Hematopoietic multipotent progenitor cell (in vitro differentiated cells): Measurements from ENCODE around the gene MSX1. TPM values are rescaled to one million over a fixed set of nuclear protein-coding genes. Genes with fewer than 3 reads are reported as not detected.
A peak's percentile ranks its signal among the peaks of the same experiment; 100 is the strongest.
"Not testable (repeated sequence)": the region's sequence is repeated elsewhere in the genome, so short reads cannot be mapped to it uniquely, and the experiment has no call there.

ENCODE experiments used
- DNase-seq, 3 donors: peaks; one replicate each; pipeline ENCODE4 v3.0.0-alpha.2; 2011 to 2015; ENCODE audit warnings: low read depth in 2 of 3, low spot score in 2 of 3
- total RNA-seq: library from RNA; depleted of rRNA; stranded (reverse); fragments of >200 nt; gene quantifications from one replicate; pipeline ENCODE4 v1.2.3, GENCODE V29; 2012

MSX1 gene
- under 0.01 TPM for total RNA-seq

GRCh38 chr4:4859325-4859798 is at the start of gene MSX1:
TSS of gene MSX1 (plus strand) at chr4:4859665. CDS start at chr4:4859900, 235 bp downstream.
- DNase-seq, result peak in 2 of 3 donors; percentile 66 to 73

GRCh38 chr4:4810092-4810774 is 49.2 kb upstream of the MSX1 start:
- DNase-seq, result no peak

GRCh38 chr4:4810778-4811177 is 48.7 kb upstream of the MSX1 start:
- no peak for DNase-seq

GRCh38 chr4:4812145-4812794 is 47.2 kb upstream of the MSX1 start:
- DNase-seq, result no peak

GRCh38 chr4:4818415-4819212 is 40.9 kb upstream of the MSX1 start:
- DNase-seq, result no peak

- no peak for DNase-seq
These were observed 40.3 kb upstream of the MSX1 start for GRCh38 chr4:4819213-4819606.

GRCh38 chr4:4820261-4820660 is 39.2 kb upstream of the MSX1 start:
- no peak for DNase-seq

- DNase-seq, result no peak
These were observed 38.7 kb upstream of the MSX1 start for GRCh38 chr4:4820739-4821138.

- no peak for DNase-seq
These were observed 37.9 kb upstream of the MSX1 start for GRCh38 chr4:4821577-4821976.

GRCh38 chr4:4822286-4822685 is 37.2 kb upstream of the MSX1 start:
- not testable (repeated sequence) for DNase-seq

- DNase-seq, result no peak
These were observed 35.8 kb upstream of the MSX1 start for GRCh38 chr4:4823621-4824162.

GRCh38 chr4:4824232-4824631 is 35.2 kb upstream of the MSX1 start:
- DNase-seq, result no peak

GRCh38 chr4:4825431-4825830 is 34.0 kb upstream of the MSX1 start:
- DNase-seq, result no peak

- no peak for DNase-seq
These were observed 29.6 kb upstream of the MSX1 start for GRCh38 chr4:4829837-4830236.

- DNase-seq, result no peak
These were observed 28.2 kb upstream of the MSX1 start for GRCh38 chr4:4831266-4831665.

- DNase-seq, result no peak
These were observed 27.6 kb upstream of the MSX1 start for GRCh38 chr4:4831825-4832224.

GRCh38 chr4:4836044-4836443 is 23.4 kb upstream of the MSX1 start:
- DNase-seq, result no peak

GRCh38 chr4:4837316-4837715 is 22.1 kb upstream of the MSX1 start:
- DNase-seq, result no peak

- DNase-seq, result no peak
These were observed 21.2 kb upstream of the MSX1 start for GRCh38 chr4:4838051-4838935.
